ENCODE data around the gene KANSL1L.

DNA sequence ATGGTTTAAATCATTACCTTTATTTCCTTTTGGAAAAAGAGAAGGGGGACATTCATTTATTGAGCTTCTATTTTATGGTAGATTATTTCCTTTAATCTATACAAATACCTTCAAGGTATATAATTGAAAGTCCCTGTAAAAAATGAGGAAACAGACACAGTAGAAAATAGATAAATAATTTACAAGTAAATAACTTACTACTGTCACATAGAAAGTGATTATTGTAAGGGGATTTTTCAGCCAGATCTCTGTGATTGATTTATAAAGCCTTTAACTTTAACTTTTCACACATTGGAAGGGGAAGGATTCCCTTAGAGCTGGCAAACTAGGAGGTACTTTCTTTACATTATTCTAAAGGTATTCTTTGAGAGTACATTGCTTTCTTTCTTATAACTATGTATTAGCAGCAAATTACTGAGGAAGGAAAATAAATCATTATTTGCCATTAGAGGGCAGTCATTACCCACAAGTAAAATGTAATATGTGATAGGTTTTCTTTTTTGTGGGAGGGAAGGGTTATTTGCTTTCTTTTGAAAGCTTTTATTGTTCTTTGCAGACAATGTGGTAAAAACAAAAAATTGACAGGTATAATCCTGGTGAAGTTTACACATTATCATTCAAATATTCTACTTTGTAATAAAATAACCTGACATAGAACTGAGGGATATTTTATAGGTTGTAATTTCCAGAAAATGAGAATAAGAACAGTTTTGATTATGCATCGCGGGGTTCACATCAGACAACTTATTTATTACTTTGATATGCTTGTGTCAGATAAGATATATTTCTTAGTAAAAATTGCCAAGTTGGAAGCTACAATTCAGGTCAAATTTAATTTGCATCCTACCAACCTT is 193.6 kb downstream of the KANSL1L start:
- TF ChIP-seq POLR2AphosphoS5 (IDR thresholded peaks at IDR 0.05; ENCODE audit: low read length) (no peak), EGR1 (IDR thresholded peaks at IDR 0.05; ENCODE audit: borderline replicate concordance in 1 of 2, low read depth in 2 of 2, low read length in 2 of 2) (no peak), SMC3 (IDR thresholded peaks at IDR 0.05; ENCODE audit: borderline replicate concordance, low read length) (peak; percentile 79; the same call in 1 of the 2 replicates), POLR2A (IDR thresholded peaks at IDR 0.05; ENCODE audit: low read depth, low read length) (no peak), GABPA (IDR thresholded peaks at IDR 0.05; ENCODE audit: low read depth) (no peak), TARDBP (IDR thresholded peaks at IDR 0.05; ENCODE audit: borderline replicate concordance) (no peak), ZNF217 (IDR thresholded peaks at IDR 0.05) (no peak), ETV6 (conservative IDR thresholded peaks at IDR 0.05 in 1 of 2, IDR thresholded peaks at IDR 0.05 in 1 of 2; ENCODE audit: borderline replicate concordance in 1 of 2, low read depth in 1 of 2) (no peak)
- TF ChIP-seq, protein P1, sequence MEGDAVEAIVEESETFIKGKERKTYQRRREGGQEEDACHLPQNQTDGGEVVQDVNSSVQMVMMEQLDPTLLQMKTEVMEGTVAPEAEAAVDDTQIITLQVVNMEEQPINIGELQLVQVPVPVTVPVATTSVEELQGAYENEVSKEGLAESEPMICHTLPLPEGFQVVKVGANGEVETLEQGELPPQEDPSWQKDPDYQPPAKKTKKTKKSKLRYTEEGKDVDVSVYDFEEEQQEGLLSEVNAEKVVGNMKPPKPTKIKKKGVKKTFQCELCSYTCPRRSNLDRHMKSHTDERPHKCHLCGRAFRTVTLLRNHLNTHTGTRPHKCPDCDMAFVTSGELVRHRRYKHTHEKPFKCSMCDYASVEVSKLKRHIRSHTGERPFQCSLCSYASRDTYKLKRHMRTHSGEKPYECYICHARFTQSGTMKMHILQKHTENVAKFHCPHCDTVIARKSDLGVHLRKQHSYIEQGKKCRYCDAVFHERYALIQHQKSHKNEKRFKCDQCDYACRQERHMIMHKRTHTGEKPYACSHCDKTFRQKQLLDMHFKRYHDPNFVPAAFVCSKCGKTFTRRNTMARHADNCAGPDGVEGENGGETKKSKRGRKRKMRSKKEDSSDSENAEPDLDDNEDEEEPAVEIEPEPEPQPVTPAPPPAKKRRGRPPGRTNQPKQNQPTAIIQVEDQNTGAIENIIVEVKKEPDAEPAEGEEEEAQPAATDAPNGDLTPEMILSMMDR (IDR thresholded peaks at IDR 0.05 in 2 of 3, conservative IDR thresholded peaks at IDR 0.05 in 1 of 3; ENCODE audit: control insufficient read depth in 2 of 3, extremely low read depth in 1 of 3, insufficient read depth in 1 of 3, low read depth in 3 of 3, low read length in 3 of 3), result peak in 2 of 3 experiments; percentile 32 to 61; a peak in 2 of 6 replicates
- TF ChIP-seq, protein P2, sequence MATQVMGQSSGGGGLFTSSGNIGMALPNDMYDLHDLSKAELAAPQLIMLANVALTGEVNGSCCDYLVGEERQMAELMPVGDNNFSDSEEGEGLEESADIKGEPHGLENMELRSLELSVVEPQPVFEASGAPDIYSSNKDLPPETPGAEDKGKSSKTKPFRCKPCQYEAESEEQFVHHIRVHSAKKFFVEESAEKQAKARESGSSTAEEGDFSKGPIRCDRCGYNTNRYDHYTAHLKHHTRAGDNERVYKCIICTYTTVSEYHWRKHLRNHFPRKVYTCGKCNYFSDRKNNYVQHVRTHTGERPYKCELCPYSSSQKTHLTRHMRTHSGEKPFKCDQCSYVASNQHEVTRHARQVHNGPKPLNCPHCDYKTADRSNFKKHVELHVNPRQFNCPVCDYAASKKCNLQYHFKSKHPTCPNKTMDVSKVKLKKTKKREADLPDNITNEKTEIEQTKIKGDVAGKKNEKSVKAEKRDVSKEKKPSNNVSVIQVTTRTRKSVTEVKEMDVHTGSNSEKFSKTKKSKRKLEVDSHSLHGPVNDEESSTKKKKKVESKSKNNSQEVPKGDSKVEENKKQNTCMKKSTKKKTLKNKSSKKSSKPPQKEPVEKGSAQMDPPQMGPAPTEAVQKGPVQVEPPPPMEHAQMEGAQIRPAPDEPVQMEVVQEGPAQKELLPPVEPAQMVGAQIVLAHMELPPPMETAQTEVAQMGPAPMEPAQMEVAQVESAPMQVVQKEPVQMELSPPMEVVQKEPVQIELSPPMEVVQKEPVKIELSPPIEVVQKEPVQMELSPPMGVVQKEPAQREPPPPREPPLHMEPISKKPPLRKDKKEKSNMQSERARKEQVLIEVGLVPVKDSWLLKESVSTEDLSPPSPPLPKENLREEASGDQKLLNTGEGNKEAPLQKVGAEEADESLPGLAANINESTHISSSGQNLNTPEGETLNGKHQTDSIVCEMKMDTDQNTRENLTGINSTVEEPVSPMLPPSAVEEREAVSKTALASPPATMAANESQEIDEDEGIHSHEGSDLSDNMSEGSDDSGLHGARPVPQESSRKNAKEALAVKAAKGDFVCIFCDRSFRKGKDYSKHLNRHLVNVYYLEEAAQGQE (IDR thresholded peaks at IDR 0.05; ENCODE audit: low read depth, low read length), result no peak
- TF ChIP-seq, protein P3, sequence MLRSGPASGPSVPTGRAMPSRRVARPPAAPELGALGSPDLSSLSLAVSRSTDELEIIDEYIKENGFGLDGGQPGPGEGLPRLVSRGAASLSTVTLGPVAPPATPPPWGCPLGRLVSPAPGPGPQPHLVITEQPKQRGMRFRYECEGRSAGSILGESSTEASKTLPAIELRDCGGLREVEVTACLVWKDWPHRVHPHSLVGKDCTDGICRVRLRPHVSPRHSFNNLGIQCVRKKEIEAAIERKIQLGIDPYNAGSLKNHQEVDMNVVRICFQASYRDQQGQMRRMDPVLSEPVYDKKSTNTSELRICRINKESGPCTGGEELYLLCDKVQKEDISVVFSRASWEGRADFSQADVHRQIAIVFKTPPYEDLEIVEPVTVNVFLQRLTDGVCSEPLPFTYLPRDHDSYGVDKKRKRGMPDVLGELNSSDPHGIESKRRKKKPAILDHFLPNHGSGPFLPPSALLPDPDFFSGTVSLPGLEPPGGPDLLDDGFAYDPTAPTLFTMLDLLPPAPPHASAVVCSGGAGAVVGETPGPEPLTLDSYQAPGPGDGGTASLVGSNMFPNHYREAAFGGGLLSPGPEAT (IDR thresholded peaks at IDR 0.05; ENCODE audit: low read depth), result no peak
- TF ChIP-seq, protein P4, sequence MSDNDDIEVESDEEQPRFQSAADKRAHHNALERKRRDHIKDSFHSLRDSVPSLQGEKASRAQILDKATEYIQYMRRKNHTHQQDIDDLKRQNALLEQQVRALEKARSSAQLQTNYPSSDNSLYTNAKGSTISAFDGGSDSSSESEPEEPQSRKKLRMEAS (IDR thresholded peaks at IDR 0.05; ENCODE audit: low read depth, low read length), result no peak
- TF ChIP-seq, protein P5, sequence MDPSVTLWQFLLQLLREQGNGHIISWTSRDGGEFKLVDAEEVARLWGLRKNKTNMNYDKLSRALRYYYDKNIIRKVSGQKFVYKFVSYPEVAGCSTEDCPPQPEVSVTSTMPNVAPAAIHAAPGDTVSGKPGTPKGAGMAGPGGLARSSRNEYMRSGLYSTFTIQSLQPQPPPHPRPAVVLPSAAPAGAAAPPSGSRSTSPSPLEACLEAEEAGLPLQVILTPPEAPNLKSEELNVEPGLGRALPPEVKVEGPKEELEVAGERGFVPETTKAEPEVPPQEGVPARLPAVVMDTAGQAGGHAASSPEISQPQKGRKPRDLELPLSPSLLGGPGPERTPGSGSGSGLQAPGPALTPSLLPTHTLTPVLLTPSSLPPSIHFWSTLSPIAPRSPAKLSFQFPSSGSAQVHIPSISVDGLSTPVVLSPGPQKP (IDR thresholded peaks at IDR 0.05; ENCODE audit: low read depth, low read length), result no peak
